Uterus (tissue), 2 donors: ENCODE data around the gene TECPR1.

Source experiments
- CTCF ChIP-seq, 4 experiments: fragments of 200-600 bp in 2 of 4; fragments of 450-650 bp in 2 of 4; sonication (generic) in 2 of 4; IDR thresholded peaks; one replicate each; pipeline ENCODE4 v1.5.1; 2016 to 2019; ENCODE audit warnings: antibody characterized with exemption in 4 of 4, mild to moderate bottlenecking in 2 of 4, moderate library complexity in 1 of 4
- POLR2A ChIP-seq, 2 donors: fragments of 450-650 bp; IDR thresholded peaks; one replicate each; pipeline ENCODE4 v1.6.1; 2016; ENCODE audit warnings: antibody characterized with exemption in 2 of 2, mild to moderate bottlenecking in 1 of 2, moderate library complexity in 1 of 2

- TF ChIP-seq CTCF (IDR thresholded peaks at IDR 0.05) (no peak), POLR2A (IDR thresholded peaks at IDR 0.05) (no peak)
Measured at GRCh38 chr7:98186452-98187137, 65.4 kb downstream of the TECPR1 start.
